Panc1 (cell line): ENCODE measurements around the gene ARCN1.

Experiments
- POLR2AphosphoS5 ChIP-seq: IDR thresholded peaks from 2 replicates; pipeline ENCODE4 v1.6.1; 2012; ENCODE audit warnings: mild to moderate bottlenecking, low read depth, low read length, moderate library complexity
- TF ChIP-seq, protein P1 (sequence below): fragments of 450-650 bp; IDR thresholded peaks from 2 replicates; pipeline ENCODE4 v1.5.1; 2017; ENCODE audit warnings: mild to moderate bottlenecking

DNA sequence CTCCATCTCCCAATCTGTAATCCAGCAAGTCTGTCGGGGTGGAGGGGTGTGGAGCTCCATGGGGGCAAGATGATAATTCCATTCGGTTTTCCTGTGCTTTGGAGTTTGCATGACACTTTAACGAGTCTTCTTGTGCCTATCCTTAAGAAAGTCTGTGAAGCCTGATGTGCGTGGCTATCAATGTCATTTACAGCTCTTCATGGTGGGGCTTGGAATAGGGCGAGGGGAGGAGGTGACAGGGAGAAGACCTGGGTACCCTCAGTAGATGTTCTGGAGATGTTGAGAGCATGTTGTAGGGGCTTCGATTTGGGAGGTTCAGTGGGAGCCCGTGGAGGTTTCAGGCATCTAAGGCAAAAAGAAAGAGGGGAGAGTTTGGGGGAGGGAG, 34.6 kb downstream of the ARCN1 start:
- TF ChIP-seq, protein P1, sequence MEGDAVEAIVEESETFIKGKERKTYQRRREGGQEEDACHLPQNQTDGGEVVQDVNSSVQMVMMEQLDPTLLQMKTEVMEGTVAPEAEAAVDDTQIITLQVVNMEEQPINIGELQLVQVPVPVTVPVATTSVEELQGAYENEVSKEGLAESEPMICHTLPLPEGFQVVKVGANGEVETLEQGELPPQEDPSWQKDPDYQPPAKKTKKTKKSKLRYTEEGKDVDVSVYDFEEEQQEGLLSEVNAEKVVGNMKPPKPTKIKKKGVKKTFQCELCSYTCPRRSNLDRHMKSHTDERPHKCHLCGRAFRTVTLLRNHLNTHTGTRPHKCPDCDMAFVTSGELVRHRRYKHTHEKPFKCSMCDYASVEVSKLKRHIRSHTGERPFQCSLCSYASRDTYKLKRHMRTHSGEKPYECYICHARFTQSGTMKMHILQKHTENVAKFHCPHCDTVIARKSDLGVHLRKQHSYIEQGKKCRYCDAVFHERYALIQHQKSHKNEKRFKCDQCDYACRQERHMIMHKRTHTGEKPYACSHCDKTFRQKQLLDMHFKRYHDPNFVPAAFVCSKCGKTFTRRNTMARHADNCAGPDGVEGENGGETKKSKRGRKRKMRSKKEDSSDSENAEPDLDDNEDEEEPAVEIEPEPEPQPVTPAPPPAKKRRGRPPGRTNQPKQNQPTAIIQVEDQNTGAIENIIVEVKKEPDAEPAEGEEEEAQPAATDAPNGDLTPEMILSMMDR, result no peak
- no peak for TF ChIP-seq POLR2AphosphoS5
